Hematopoietic multipotent progenitor cell (in vitro differentiated cells): Measurements from ENCODE around the gene PPP1R12C. TPM values are rescaled to one million over a fixed set of nuclear protein-coding genes. Genes with fewer than 3 reads are reported as not detected.

Experiments used
- DNase-seq, 3 donors: peaks; one replicate each; pipeline ENCODE4 v3.0.0-alpha.2; 2011 to 2015; ENCODE audit warnings: low read depth in 2 of 3, low spot score in 2 of 3
- total RNA-seq: library from RNA; depleted of rRNA; stranded (reverse); fragments of >200 nt; gene quantifications from one replicate; pipeline ENCODE4 v1.2.3, GENCODE V29; 2012

The PPP1R12C gene
- total RNA-seq, 1 donor = 43.4 TPM

GRCh38 chr19:55147545-55148251 is 30.3 kb upstream of the PPP1R12C start:
- DNase-seq = no peak

GRCh38 chr19:55146705-55147273 is 29.4 kb upstream of the PPP1R12C start:
- no peak for DNase-seq

GRCh38 chr19:55146078-55146704 is 28.8 kb upstream of the PPP1R12C start:
- peak in 2 of 3 donors; percentile 52 to 65 for DNase-seq

- no peak for DNase-seq
Measured at GRCh38 chr19:55145232-55145631, 27.8 kb upstream of the PPP1R12C start.

- no peak for DNase-seq
Measured at GRCh38 chr19:55141696-55142095, 24.3 kb upstream of the PPP1R12C start.

GRCh38 chr19:55137915-55138314 is 20.5 kb upstream of the PPP1R12C start:
- DNase-seq = no peak

GRCh38 chr19:55136399-55137102 is 19.1 kb upstream of the PPP1R12C start:
- no peak for DNase-seq

- DNase-seq = no peak
Measured at GRCh38 chr19:55134736-55135135, 17.3 kb upstream of the PPP1R12C start.

- DNase-seq = no peak
Measured at GRCh38 chr19:55133639-55134444, 16.4 kb upstream of the PPP1R12C start.

- DNase-seq = peak in 1 of 3 donors; percentile 44
Measured at GRCh38 chr19:55132453-55133129, 15.2 kb upstream of the PPP1R12C start.

- no peak for DNase-seq
Measured at GRCh38 chr19:55131421-55131820, 14.0 kb upstream of the PPP1R12C start.

GRCh38 chr19:55119053-55119452 is 1.6 kb upstream of the PPP1R12C start:
- DNase-seq = no peak

- no peak for DNase-seq
Measured at GRCh38 chr19:55118401-55118991, 1.1 kb upstream of the PPP1R12C start.

GRCh38 chr19:55117663-55118391 is 390 bp upstream of the PPP1R12C start:
- DNase-seq = peak; percentile 92 to 98 (median 98)

- DNase-seq = peak; percentile 21 to 44 (median 36)
Measured at GRCh38 chr19:55116232-55116858, 1.1 kb downstream of the PPP1R12C start.

- no peak for DNase-seq
Measured at GRCh38 chr19:55115446-55116065, 1.9 kb downstream of the PPP1R12C start.

- no peak for DNase-seq
Measured at GRCh38 chr19:55114566-55115145, 2.8 kb downstream of the PPP1R12C start.
